ENCODE measurements around the gene NEUROG1.

The NEUROG1 gene

DNA sequence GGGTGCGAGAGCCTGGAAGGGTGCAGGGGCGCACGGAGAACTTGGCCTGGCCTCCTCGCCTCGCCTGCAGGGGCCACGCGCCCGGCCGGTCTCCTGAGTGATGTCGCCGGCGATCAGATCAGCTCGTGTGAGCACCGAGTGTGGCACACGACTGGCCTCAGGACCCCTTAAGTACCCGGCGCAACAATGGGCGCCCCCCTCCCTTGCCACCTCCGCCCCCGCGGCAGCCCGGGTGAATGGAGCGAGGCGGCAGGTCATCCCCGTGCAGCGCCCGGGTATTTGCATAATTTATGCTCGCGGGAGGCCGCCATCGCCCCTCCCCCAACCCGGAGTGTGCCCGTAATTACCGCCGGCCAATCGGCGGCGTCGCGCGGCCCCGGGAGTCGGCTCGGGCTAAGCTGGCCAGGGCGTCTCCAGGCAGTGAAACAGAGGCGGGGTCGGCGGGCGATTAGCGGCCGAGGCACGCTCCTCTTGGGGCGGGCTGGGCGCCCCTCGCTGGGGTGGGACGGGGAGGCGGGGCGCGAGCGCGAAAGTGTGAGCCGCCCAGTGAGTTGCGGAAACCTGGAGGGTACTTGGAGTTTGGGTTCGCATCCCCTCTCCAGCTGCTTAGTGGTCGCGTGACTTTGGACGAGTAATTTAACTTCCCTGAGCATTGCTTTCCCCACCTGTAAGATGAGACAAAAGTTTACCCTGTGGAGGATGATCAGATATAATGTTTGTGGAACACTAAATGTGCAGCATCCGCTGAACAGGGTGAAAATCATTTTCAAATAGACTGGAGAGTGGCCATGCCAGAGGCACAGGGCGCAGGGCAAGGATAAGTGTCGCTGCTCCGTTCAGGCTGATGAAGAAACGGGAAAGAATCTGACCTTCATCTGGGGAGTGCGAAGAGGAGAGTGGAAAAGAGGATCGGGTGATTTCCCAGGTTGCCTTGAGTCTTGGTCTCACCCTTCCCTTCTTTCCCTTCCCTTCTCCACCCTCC is at the start of gene NEUROG1:
NEUROG1 (minus strand) TSS at position 145 of the 982 bp plus-strand sequence. CDS start 274 bp downstream, outside the sequence.
- Histone ChIP-seq H3K9ac (no peak within 1 kb of the TSS), H3K4me2 (no peak within 1 kb of the TSS), H3K27me3 (ENCODE audit: insufficient read depth, low read depth) (no peaks in the 10 kb centered on the region), H4K20me1 (ENCODE audit: insufficient read depth) (no peaks in the 10 kb centered on the region), H3K4me3 (IDR thresholded peaks at IDR 0.05; ENCODE audit: insufficient read depth, low read depth, low read length) (no peak within 1 kb of the TSS), H3K79me2 (ENCODE audit: insufficient read depth, low read depth) (no peaks in the 10 kb centered on the region), H3K36me3 (ENCODE audit: insufficient read depth) (no peaks in the 10 kb centered on the region), H2AFZ (ENCODE audit: low read depth) (no peak within 1 kb of the TSS), H3K27ac (no peak within 1 kb of the TSS), H3K4me1 (ENCODE audit: low read depth, poor library complexity, severe bottlenecking) (no peaks in the 10 kb centered on the region)
- TF ChIP-seq CTCF (conservative IDR thresholded peaks at IDR 0.05; ENCODE audit: low read depth, low read length) = no peak

DNA sequence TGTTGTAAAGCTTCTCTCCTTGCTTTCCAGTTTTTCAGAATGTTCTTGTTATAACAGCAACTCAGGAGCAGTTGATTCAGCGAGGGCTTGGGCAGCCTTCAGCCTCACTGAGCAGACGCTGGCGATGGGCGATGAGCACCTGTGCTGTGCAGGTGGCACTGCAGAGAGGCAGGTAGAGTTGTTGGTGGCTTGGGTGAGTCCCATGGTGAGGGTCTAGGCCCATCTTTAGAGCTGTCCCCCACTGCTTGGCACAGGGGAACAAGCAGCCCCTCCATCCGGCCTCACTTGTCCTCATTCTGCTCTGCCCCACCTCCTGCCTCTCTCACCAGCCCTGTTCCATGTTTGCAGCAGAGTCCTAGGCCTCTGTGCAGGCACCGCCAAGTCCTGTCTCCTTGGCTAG is 49.2 kb upstream of the NEUROG1 start:
- H3K27me3 ChIP-seq (ENCODE audit: insufficient read depth, low read depth) = no peaks in the 10 kb centered on the region
- no peaks in the 10 kb centered on the region for H3K36me3 ChIP-seq (ENCODE audit: insufficient read depth)
- no peaks in the 10 kb centered on the region for H3K4me1 ChIP-seq (ENCODE audit: low read depth, poor library complexity, severe bottlenecking)

DNA sequence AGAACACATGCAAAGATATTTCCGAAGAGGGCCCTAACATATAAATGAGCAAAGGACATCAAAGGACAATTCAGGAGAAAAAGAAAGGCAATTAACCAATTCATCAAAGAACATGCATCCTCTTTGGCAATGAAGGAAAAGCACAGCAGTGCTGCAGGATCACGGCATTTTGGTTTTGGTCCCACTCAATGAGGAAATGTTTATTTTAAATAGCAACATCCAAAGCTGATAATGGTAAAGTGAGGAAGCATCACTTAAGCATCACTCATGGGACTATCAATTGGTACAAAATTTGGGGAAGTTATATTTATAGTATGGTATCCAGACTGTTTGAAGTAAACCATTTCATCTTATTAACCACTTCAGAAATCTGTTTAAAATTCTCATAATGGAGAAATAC is 48.5 kb upstream of the NEUROG1 start:
- no peaks in the 10 kb centered on the region for H3K4me1 ChIP-seq (ENCODE audit: low read depth, poor library complexity, severe bottlenecking)
- no peaks in the 10 kb centered on the region for H3K36me3 ChIP-seq (ENCODE audit: insufficient read depth)
- no peak overlapping the region for H3K4me2 ChIP-seq
- no peaks in the 10 kb centered on the region for H3K79me2 ChIP-seq (ENCODE audit: insufficient read depth, low read depth)
- TF ChIP-seq CTCF (conservative IDR thresholded peaks at IDR 0.05; ENCODE audit: low read depth, low read length) = no peak
- no peak overlapping the region for H2AFZ ChIP-seq (ENCODE audit: low read depth)
- H4K20me1 ChIP-seq (ENCODE audit: insufficient read depth) = no peaks in the 10 kb centered on the region
- no peak overlapping the region for H3K27ac ChIP-seq
- H3K9ac ChIP-seq = no peak overlapping the region
- H3K27me3 ChIP-seq (ENCODE audit: insufficient read depth, low read depth) = no peaks in the 10 kb centered on the region
- no peak overlapping the region for H3K4me3 ChIP-seq (IDR thresholded peaks at IDR 0.05; ENCODE audit: insufficient read depth, low read depth, low read length)

More for the DNA sequence above, 49.2 kb upstream of the NEUROG1 start:
- Histone ChIP-seq H3K4me2 (no peak overlapping the region), H3K9ac (no peak overlapping the region), H3K79me2 (ENCODE audit: insufficient read depth, low read depth) (no peaks in the 10 kb centered on the region), H3K27ac (no peak overlapping the region), H4K20me1 (ENCODE audit: insufficient read depth) (no peaks in the 10 kb centered on the region), H3K4me3 (IDR thresholded peaks at IDR 0.05; ENCODE audit: insufficient read depth, low read depth, low read length) (no peak overlapping the region), H2AFZ (ENCODE audit: low read depth) (no peak overlapping the region)
- TF ChIP-seq CTCF (conservative IDR thresholded peaks at IDR 0.05; ENCODE audit: low read depth, low read length) = no peak

DNA sequence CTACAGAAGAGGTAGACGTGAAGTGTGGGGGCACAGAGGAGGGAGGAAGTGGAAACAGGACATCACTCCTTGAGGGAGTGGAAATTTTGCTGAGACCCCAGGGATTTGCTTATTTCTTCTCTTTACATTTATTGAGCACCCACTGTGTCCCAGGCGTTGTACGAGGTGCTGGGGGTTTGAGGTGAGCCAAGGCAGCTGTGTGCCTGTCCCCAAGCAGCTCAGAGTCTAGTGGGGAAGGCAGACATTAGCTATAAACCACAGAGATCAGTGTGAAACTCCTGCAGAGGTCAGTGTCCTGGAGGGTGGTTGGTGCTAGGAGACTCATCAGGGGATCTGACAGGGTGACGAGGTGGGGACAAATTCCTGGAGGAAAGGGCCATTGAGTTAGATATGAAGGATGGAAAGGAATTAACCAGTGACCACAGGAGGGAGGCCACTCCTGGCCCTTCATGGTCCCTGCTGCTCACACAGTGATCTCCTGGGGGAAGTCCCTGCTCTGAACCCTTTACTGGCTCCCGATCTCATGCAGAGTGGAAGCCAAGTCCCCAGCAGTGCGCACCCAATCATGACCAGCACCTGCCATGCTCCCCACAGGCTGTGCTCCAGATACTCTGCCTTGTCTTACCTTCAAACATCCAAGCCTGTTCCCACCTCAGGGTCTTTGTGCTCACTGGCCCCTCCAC is 46.5 kb upstream of the NEUROG1 start:
- Histone ChIP-seq H4K20me1 (ENCODE audit: insufficient read depth) (no peaks in the 10 kb centered on the region), H3K79me2 (ENCODE audit: insufficient read depth, low read depth) (no peaks in the 10 kb centered on the region), H3K4me1 (ENCODE audit: low read depth, poor library complexity, severe bottlenecking) (peaks cover 2% of the 10 kb centered on the region), H3K4me2 (no peak overlapping the region), H3K36me3 (ENCODE audit: insufficient read depth) (no peaks in the 10 kb centered on the region), H3K4me3 (IDR thresholded peaks at IDR 0.05; ENCODE audit: insufficient read depth, low read depth, low read length) (no peak overlapping the region), H2AFZ (ENCODE audit: low read depth) (no peak overlapping the region), H3K27ac (no peak overlapping the region), H3K9ac (no peak overlapping the region), H3K27me3 (ENCODE audit: insufficient read depth, low read depth) (no peaks in the 10 kb centered on the region)
- TF ChIP-seq CTCF (conservative IDR thresholded peaks at IDR 0.05; ENCODE audit: low read depth, low read length) = no peak
